KG1 (cell line): Measurements from ENCODE around the gene PRKCA.
"Not testable (repeated sequence)": the region's sequence is repeated elsewhere in the genome, so short reads cannot be mapped to it uniquely, and the experiment has no call there.

ENCODE experiments used
- DNase-seq: peaks from one replicate; lab custom pipeline; 2025; lab: John Stamatoyannopoulos, UW

Gene PRKCA

DNA sequence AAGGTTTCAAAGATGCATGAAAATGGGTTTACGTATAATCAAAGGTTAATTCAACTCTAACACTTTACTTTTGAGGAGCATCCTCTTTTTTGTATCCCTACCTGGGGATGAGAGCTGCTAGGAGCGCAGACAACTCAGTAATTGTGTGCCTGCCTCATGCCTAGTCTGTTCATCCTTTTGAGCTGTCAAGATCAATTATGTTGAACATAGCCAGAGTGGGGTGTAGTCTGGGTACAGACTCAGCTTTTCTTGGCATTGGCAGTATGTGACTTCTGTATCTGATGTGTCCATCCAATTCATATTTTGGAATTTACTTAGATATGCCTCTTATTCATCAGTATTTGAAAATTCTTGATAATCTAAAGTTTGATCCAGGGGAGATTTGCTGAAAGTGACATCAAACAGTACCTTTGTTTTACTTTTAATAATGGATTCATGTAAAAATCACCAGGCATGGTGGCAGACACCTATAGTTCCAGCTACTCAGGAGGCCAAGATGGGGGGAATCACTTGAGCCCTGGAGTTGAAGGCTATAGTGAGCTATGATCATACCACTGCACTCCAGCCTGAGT lies 24.1 kb downstream of the PRKCA start:
- DNase-seq = no peak

DNA sequence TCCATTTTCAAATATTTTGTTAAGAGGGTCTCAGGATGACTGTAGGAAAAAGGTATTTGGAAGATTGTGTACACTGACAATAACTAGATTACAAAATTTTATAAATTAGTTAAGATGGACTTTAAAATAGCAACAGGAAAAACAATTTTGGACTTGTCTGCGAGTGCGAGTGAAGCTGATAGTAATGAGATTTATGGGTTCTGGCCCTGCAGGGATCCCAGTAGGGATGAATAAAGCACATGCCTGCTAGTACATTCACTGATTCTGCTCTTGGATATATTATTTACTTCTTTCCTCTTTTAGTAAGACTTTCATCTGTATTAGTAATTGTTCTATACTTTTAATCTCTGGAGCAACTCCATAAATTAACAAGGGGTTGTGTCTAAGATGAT lies 28.2 kb downstream of the PRKCA start:
- no peak for DNase-seq

DNA sequence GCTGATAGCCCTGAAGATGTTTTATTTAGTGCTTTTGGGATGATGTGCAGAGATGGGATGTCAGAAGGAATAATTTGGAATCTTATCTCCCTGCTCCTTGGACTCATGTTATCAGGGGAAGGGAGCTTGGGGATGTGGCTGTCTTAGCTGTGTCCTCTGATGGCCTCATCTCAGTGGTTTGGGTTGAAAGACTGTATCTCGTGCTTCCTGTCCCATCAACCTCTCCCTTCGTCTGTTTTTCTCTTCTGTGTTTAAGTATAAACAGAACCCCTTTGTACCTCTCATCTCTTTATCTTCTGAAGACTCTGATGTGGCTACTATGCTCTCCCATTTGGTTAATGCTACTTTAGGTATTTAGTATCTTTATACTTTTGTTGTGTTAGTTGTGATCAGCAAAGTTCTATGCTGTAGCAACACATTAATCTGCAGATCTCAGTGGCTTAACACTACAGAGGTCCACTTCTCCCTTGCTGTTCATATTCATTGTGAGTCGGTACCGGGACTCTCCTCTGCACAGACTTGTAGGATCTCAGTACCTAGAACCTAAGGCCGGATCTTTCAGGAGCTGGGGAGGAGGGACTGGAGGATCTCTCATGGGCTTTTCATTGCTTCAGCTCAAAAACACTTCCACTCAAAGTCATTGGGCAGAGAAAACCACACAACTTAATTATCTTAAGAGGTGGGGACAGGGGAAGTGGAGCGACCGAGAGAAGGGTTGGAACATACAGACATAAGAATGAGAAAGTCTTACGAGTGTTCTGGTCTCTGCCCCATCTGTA lies 28.8 kb downstream of the PRKCA start:
- DNase-seq = no peak

DNA sequence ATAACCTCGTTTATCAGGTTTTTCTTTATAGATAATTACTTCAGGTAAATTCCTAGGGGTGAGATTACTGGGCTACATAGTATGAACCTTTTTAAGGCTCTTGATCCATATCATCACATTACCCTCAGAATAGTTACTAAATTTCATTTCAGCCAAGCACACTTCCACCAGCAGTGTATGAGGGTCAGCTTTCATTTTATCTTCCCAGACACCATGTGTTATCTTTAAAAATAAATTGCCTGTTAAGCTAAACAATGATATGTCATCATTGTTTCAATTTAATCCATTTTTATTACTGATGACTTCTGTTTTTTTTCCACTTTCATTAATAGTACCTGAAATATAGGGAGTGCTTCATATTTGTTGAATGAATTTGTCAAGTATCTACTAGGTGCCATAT lies 33.4 kb downstream of the PRKCA start:
- DNase-seq = no peak

DNA sequence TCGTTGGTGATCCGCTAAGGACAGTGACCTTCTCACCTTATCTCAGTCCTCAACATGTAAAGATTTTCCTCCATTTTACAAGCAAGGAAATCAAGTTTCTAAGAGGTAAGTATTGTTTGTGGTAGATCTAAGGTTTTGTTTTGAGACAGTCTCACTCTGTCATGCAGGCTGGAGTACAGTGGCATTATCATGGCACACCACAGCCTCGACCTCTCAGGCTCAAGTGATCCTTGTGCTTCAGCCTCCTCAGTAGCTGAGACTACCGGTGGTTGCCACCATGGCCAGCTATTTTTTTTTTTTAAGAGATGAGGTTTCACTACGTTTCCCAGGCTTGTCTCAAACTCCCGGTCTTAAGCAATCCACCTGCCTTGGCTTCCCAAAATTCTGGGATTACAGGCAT lies 34.9 kb downstream of the PRKCA start:
- no peak for DNase-seq

DNA sequence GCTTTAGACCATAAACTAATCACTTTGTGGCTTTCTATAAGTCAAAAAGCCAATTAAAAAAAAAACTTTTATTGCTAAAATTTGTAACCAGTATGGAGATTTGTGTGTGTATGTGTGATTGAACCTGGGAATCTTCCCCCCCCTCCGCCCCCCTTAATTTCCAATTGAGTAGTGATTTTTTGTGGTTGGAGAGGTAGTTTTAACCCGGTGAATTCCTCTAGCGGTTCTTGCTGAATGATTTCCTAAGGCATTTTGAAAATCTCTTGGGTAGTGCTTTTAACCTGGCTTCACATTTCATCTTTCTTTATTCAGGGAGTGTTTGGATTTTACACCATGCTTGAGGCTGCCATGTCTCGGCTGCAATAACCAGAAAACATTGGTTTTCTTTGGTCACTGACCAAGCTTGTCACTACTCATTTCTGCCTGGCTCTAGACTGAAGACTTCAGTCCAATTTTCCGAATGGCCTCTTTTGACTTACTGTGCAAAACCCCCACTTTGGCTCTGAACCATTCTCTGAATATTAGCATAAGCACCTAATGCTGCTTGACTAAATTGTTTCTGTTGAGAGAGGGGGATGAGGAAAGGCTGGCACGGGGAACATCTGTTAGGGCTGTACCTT lies 35.6 kb downstream of the PRKCA start:
- no peak for DNase-seq

DNA sequence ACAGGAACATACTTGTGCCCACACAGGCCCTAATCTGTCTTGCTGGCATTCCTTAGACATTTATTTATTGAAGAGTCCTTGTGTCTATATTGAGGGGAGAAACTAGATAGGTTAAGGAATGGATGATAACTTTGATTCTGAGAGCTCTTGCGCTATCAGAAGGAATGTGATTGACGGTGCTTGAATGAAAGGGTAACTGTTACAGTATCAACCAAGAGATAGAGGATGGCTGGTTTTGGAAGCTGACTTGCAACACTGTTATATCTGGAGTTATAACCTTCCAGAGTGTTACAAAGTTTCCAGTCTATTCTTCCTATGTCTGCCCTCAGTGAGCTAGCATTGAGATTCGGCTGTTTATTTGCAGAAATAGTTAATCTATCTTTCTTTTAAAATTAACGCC lies 36.5 kb downstream of the PRKCA start:
- DNase-seq = no peak

DNA sequence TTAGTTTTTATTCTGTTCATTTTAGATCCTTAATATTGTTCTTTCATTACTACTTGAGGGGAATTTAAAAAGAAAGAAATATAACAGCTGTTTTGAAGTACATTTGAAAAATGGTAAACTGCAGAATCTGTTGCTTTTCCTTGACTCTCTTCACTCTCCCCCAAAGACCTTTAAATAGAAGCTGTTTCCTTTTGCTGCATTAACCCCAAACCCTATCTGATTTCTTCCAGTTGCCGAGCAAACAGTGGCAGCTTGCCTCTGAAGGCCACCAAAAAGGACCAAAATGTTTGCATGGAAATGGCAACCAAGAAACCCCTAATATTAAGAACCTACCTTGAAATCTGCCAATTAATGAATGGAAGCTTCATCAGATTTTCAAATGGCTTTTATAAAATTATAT lies 37.1 kb downstream of the PRKCA start:
- no peak for DNase-seq

DNA sequence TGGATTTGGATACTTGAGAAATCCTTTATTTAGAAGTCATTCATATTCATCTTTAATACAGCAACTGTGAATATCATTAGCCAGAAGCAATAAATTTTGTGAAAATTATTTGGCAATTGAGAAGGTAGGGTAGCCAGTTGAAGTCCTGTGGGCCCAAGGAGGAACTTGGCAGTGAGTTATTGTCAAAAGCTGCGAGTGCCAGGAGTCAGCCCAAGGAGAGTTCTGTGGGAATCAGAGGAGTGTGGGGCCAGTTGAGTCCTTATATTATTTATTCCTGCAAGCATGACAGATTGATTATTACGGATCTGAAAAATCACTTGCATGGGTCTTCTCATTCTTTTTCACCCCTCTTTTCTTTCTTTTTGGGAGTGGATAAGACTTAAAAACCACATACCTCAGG lies 38.3 kb downstream of the PRKCA start:
- DNase-seq = no peak

DNA sequence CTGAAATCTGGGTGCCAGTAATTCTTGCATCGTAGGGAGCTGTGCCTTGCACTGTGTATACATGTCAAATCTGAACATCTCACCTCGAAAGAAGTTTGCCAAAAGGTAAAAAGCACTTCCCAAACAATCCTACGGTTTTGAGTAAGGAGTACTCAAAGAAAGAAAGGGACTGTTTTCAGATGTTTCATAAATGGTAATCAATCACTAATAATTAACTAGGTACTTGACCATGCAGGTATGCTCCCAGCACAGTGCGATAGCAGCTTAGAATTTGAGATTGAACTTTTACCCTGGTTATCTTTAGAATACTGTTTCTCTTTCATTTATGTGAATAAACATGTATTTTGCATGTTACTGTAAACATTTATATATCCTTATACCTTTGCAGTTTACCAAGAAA lies 39.0 kb downstream of the PRKCA start:
- DNase-seq = no peak

DNA sequence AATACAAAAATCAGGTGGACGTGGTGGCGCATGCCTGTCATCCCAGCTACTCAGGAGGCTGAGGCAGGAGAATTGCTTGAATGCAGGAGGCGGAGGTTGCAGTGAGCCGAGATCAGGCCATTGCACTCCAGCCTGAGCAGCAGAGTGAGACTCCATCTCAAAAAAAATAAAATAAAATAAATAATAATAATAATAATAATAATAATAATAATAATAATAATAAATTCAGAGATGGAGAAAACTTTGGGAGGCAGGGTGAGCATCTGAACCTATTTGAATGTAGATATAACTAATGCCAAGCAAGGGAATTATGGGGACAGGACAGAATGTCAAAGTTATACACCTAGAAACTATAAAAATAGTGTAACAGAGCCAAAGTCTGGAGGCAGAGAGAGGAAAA lies 39.9 kb downstream of the PRKCA start:
- DNase-seq = not testable (repeated sequence)

DNA sequence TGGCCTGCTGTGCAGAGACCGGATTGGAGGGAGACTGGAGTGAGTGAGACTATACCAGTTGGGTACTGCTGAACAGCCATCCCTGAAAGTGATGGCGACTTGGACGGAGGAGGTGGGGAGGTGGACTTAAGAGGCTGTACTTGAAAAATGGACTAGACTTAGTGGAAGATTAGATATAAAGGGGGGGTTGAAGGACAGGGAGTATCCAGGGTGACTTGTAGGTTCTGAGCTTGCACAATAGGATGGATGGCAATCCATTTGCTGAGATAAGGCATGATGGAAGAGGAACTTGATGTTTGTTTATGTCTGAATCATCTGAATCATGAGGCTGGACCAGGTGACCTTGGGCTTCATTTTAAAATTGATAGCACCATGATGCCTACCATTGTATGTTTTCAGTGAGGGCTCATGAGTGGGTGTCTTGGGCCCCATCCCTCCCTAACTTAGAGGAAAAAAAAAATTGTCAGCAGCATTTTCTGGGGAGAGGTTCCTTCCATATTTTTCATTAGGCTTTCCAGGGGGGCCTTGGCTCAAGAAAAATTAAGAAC lies 41.2 kb downstream of the PRKCA start:
- no peak for DNase-seq

DNA sequence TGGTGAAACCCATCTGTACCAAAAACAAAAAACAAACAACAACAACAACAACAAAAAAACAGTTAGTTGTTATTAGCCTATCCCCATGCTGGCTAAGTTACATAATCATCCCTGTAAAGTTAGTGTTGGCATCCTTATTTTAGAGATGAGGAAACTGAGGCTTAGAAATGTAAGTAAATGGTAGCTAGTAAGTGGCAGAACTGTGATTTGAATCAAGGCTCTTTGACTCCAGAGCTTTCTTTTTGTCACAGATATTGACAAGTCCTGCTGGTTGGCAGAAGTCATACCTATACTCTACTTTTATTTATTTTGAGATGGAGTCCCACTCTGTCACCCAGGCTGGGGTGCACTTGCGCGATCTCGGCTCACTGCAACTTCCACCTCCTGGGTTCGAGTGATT lies 42.1 kb downstream of the PRKCA start:
- DNase-seq = no peak

DNA sequence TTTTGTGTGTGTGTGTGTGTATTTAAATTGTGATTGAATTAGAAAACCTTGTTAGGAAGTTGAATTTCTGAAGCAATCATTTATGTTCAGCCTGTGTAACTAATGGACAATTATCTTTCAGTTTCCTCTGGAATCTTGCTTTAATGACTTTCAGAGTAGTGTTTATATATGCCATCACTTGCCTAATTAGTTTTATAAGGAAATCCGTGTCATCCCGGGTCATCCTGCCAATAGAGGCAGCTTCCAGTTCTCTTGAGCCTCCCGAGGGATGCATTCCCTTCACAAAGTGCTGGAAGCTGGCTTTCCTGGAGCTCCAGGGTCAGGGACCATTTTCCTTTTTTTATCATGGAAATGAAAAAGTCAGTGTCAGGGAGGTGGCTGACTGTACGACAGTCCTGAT lies 42.9 kb downstream of the PRKCA start:
- no peak for DNase-seq

DNA sequence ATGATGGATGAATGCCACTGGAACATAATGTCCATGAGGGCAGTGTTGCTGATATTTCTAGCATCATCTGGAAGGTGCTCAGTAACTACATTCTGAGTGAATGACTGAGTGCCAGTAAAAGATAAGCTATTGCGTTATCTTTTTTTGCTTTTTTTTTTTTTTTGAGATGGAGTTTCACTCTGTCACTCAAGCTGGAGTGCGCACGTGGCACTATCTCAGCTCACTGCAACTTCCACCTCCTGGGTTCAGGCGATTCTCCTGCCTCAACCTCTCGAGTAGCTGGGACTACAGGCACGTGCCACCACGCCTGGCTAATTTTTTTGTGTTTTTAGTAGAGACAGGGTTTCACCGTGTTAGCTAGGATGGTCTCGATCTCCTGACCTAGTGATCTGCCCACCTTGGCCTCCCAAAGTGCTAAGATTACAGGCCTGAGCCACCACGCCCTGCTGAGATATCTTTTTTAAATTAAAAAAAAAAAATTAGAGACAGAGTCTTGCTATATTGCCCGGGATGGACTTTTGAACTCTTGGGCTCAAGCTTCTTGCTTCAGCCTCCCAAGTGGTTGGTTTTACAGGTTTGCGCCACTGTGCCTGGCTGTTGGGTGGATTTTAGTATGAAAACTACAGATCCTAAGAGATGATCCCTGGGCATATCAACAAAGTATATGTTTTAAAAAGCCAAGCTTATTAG lies 43.7 kb downstream of the PRKCA start:
- DNase-seq = not testable (repeated sequence)

DNA sequence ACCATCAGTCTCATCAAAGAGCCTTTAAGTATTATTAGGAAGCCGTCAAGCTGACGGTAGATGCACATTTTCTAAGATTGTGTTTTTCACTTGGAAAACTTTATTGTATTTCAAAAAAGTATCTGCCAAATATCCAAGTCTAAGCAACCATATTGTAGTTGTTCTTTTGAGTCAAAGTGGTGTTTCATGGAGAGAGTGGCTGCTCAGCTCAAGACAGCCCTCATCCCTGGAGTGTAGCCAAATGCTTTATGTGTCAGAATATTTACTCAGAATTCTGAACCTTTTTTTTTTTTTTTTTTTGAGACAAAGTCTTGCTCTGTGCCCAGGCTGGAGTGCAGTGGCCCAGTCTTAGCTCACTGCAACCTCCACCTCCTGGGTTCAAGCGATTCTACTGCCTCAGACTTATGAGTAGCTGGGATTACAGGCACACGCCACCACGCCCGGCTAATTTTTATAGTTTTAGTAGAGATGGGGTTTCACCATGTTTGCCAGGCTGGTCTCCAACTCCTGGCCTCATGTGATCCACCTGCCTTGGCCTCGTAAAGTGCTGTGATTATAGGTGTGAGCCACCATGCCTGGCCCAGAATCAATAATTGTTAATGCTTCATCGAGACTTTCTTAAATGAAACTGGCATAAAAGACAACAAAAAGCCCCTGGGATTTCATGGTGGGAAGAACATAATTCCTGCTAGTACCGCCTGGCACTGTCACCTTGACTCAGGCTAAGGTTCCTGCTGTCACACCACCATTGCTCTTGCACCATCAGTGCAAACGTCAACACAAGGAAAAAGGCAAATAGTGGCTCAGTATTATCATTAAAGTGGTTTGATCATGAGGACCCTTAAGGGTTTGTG lies 45.5 kb downstream of the PRKCA start:
- no peak for DNase-seq

DNA sequence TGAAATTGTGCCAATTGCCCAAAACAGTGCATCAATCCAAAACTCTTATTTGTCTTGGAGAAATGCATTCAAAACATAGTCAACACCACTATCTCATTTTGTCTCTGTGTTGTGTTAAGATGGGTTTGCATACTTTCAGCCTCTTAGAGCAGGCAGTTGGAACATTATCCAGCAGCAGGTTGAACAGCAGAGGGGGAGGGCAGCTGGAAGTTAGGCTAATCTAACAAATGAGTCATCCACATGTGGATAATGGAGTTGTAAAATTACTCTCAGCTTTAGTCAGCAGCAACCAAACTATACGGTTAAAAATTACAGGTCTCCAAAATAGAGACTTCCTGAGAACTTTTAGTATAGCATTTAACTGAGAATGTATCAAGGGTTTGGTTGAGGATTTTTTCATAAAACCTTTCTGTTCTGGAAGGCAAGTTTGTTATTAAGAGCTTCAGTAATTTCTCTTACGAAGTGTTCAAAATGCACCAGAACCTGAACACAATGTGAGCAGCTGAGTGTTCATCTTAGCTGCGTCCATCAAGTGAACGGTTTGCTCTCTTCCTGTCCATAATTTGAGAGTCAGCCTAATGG lies 46.3 kb downstream of the PRKCA start:
- no peak for DNase-seq

DNA sequence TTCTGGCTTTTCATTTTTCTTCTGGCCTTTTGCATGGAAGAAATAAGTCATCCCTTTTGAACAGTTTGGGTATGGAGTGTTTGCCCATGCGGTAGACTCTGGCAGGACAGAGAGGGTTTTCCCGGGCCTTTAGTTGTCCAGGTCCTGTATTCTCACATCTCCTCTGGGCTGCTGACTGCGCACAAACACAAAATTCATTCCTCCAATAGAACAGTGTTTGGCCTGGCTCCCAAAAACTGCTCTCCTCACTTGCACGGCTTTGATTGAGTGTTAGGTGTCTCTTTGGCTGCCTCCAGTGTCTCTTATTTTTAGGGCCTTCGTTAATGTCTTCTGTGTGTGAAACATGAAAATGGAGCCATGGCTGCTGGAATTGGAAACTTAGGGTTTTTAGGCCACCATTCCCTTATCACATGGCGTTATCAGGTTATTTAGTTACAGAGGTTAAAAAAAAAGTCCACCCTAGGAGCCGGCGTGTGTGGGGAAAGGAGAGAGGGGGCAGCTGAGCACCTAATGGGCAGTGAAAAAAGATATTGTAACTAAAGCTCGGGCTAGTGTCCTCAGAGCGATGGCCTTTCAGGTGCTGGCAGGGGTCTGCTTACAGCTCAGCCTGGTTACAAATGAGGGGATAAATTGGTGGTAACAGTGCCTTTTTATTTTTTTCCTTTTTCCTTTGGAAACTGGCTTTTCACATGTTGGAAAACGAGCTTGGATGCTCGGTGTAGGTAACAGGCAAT lies 47.3 kb downstream of the PRKCA start:
- DNase-seq = no peak

DNA sequence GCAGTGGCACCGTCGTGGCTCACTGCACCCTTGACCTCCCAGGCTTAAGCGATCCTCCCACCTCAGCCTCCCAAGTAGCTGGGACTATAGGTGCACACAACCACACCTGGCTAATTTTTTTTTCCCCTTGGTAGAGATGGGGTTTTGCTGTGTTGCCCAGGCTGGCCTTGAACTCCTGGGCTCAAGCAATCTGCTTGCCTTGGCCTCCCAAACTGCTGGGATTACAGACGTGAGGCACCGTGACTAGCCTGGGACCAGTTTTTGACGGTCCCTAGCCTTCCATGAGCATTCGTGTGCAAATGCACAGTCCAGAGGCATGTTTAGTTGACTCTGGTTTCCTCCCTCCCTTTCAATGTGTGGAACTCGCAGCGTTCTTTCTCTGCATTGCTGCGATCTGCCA lies 48.2 kb downstream of the PRKCA start:
- not testable (repeated sequence) for DNase-seq

DNA sequence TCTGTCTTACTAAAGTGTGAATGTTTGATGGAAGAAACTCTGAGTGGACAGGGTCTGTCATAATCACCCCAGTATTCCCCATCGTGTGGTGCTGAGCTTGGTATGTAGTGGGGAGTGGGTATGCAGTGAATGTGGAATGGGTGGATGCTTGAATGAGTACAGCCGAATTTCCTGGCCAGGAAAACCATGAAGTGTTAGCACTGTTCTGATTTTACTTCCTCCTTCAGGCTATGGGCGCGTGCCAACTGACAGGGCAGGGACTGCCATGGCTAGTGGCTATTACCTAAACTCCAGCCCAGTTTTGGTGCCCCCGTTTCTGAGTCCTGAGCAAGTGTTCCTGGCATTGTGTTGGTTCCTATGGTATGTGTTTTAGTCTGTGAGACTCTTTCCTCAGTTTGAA lies 48.6 kb downstream of the PRKCA start:
- no peak for DNase-seq

DNA sequence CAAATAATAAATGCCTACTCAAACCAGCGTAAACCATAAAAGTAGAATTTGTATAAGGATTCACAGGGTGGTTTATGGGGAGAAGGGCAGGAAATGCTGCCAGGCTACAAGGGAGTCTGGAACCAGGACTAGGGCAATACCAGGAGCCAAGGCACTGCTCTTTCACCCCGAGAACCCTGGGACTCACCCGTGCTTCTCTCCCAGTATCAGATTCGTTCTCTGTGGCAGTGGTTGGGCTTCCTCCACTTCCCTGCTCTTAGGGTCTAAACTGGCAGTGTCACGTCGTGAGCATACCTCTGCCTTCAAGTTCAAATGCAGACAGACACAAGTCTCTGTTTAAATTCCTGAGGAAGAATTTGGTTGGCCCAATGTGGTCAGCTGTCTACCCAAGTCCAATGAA lies 49.3 kb downstream of the PRKCA start:
- no peak for DNase-seq
